NCI-H146 (cell line): ENCODE results near the gene CSRP2.
A peak's percentile ranks its signal among the peaks of the same experiment; 100 is the strongest.

Experiments used
- DNase-seq: peaks from one replicate; lab custom pipeline; 2025; lab: John Stamatoyannopoulos, UW

Gene CSRP2

DNA sequence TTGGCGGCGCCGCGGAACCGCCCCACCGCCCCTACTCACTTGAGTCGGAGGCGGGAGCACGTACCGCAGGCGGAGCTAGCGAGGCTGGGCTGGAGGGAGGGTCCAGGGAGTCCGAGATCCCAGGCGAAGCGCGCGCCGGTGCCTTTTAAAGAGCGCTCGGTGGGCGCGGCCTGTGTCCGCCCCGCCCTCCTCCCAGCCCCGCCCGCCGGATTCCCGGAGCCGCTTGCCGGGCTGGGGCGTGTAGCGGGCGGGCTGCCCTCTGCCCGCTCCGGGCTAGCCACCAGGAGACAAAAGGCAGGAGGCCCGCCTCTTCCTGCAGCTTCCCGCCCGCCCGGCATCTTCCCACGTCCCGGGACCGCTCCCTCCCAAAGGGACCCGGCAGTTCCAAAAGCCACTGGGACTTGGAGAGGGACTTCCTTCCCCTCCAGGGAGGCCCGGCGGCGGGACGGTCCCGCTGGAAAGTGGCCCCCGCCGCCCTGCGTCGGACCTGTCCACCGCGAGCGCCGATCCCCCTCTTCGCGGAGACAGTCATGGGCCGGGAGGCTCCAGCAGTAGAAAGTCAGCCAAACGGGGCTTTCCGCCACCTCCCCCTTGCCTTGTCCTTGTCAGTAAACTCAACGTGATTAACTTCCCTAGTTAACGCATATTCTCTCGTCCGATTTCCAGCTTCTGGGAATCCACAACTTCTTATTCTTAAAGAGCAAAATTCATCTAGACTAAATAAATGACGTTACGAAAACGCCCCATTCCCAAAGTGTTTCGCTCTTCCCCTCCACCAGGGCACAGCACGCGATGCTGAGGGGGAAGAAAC lies at the start of gene CSRP2:
Gene CSRP2, minus strand, starts transcription at position 121 of the 811 bp plus-strand sequence. CDS start 12,759 bp downstream, outside the sequence.
- peak; percentile 95 for DNase-seq

DNA sequence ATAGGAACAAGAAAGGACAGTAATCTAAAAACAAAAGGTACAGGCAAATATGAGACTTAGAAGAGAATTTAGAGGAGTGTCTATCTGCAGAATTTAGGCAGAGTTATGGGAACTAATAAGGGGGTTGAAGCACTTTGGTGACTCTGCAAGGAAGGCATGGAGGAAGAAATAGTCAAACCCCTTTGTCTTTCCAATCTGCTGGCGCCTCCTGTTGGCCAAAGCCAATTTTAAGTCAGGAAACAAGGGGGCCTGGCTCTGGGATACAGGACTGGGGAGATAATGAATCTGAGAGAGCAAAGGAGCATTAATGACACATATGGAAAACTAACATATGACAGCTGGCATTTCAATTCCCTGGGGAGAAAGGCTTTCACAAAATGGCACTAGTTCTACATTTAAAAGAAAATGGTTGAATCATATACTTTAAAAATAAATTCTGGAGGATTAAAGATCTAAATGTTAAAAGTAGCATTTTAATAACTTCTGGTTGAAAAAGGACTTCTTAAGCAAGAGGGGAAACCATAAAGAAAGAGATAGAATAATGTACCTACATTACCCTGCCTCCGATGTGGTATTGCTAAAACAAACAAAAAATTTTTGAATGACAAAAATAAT lies 48.5 kb upstream of the CSRP2 start:
- DNase-seq = peak; percentile 35

GRCh38 chr12:76925135-76925534 lies 46.3 kb upstream of the CSRP2 start:
- no peak for DNase-seq

DNA sequence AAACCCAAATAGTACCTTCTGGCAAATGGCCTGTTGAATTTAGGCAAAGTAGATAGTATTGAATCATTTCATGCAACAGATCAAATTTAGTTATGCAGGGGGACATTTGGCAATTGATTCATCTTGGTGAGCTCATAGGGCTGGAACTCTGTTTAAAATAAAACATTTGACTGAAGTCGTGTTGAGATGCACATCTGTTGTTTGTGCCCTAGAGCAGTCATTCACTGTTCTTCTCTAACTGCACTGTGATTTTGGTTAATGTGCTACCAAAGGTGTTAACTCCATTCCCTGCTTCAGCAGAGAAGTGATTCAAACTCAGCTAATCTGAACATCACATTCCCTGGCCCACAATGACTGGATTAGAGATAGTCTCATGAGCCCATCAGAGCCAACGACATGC lies 44.0 kb upstream of the CSRP2 start:
- no peak for DNase-seq

DNA sequence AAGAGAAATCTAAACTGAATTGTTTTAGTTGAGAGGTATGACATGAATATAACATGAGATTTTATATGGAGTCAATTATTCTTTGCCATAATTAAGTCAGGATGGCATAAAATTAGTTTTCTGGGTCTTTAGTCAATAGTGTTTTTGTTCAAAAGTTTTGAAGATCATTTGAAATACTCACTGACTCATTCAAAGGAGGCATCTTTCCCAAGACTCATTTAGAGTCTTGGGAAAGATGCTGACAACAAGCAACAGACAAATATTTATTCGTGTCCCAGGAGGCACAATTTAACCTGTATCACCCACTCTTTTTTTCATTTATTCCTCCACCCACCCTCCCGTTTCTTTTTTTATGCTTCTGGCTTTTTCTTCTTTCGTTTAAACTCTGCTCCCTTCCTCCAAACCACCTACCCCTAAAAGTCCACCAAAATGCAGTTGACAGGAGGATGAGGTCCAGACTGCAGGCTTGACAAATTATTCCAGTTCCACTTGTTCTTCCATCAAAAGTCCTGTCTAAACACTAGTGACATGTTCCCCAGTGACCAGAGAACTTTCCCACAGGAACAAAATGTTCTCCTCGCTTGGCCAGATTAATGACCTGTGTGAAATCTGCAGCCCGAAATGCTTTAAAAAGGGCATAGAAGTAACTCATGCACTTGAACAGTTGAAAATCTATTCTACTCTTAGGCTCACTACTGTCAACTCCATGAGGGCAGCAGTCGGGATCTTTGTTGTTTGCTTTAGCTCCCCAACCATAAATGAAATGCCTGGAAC lies 43.3 kb upstream of the CSRP2 start:
- no peak for DNase-seq

- DNase-seq = no peak
Measured at GRCh38 chr12:76921100-76921471, 42.3 kb upstream of the CSRP2 start.

GRCh38 chr12:76920172-76921099 lies 41.6 kb upstream of the CSRP2 start:
- no peak for DNase-seq

- peak; percentile 58 for DNase-seq
Measured at GRCh38 chr12:76919383-76920171, 40.8 kb upstream of the CSRP2 start.

GRCh38 chr12:76916170-76916540 lies 37.3 kb upstream of the CSRP2 start:
- no peak for DNase-seq

- DNase-seq = no peak
Measured at GRCh38 chr12:76915361-76916169, 36.7 kb upstream of the CSRP2 start.

DNA sequence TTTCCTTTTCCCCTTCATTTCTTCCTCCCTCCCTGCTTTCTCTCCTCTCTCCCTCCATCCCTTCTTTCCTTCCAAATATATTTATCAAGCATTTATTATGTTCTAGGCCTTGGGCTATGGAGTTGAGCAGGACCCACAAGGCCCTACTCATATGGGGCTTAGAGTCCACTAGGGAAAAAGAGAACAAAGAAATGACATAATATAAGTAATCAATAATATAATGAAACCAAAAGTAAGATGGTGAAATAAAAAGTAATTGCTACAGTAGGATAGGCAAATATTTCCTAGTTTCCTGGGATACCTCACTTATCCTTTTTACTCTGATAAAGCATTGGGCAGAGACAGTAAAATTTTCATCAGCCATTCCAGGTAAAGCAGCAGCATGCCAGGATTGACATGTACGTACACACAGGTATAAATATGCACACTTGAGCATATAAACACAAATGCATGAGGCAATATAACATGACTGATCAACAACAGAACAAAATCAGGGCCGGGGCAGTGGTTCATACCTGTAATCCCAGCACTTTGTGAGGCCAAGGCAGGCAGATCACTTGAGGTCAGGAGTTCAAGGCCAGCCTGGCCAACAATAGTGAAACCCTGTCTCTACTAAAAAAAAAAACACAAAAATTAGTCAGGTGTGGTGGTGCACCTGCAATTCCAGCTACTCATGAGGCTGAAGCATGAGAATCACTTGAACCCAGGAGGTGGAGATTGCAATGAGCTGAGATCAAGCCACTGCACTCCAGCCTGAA lies 35.5 kb upstream of the CSRP2 start:
- no peak for DNase-seq

DNA sequence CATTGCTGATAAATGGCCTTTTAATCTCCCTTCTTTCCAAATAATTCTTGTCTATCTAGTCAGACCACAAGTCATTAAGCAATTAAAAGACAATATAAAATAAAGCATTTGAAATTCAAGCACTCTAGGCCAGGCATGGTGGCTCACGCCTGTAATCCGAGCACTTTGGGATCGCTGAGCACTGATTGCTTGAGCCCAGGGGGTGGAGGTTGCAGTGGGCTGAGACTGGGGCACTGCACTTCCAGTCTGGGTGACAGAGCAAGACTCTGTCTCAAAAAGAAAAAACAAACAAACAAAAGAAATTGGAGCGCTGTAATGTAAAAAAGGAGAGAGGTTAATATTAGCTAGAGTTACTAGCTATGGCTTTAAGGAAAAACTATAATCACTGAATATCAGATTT lies 30.5 kb upstream of the CSRP2 start:
- peak; percentile 54 for DNase-seq

DNA sequence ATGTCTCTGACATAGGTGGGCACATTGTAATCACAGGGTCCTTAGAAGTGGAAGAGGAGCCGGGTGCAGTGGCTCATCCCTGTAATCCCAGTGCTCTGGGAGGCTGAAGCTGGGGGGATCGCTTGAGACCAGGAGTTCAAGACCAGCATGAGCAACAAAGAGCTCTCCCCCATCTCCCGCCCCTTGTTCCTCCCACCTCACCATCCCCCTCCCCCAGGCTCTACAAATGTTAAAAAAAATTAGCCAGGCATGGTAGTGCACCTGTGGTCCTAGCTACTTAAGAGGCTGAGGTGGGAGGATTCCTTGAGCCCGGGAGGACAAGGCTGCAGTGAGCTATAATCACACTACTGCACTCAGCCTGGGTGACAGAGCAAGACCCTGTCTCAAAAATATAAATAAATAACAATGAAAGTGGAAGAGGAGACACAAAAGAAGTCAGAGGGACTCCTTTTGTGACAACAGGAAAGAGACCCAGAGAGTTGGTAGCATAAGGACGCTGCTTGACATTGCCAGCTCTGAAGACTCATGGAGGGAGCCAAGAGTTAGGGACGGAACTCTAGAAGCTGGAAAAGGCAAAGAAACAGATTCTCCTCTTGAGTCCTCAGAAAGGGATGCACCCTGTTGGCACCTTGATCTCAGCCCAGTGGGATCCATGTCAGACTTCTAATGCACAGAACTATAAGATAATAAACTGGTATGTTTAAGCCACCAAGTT lies 29.6 kb upstream of the CSRP2 start:
- DNase-seq = no peak

DNA sequence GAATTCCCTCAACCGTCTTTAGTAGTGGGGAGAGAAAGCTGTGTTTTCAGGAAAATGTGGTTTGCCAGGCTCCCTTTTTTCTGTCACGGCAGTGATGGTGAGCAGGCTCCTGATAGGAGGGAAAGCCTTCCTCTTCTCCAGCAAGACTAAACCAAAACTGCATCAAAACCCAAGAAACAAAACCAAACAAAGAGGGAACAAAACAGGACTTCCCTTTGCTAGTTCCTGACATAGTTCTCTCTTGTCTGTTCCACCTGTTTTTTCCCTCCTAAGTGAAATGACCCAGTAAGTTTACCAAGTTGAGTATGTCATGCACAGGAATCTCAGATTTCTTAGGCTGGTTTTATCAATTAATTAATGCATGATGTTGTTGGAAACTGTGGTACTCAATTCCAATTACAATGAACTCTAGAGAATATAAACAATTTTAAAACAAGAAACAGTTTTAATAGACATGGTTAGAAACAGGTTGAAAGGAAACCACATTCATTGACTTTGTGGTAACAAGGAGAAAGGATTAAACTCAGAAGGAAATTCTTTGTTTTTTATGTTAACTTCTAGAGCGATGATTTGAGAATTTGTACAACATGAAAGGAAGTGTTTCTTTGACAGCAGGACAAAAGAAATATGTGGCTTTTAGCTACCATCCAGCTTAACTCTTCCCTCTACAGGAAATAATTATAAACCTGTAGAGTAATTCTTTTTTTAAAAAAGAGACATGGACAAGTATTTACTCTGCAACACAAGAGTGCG lies 23.0 kb upstream of the CSRP2 start:
- DNase-seq = no peak

GRCh38 chr12:76899522-76899921 lies 20.7 kb upstream of the CSRP2 start:
- no peak for DNase-seq

DNA sequence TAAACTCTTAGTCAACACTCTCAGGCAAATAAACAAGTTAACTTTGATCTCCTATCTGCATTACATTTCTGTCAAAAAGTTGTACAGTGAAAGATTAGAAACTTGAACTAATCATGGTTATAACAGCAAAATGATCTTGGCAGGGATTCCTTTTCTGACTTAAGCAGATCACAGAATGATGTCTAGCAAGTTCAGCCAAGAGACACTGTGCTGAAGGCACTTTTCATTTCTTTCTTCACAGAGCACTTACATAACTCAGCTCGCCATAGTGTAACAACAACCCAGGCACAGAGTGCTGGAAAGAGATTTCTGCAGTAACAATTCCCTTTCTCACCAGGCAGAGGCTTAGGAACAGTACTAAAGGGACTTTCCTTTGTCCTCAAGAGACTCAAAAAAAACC lies 19.6 kb upstream of the CSRP2 start:
- DNase-seq = no peak

- no peak for DNase-seq
Measured at GRCh38 chr12:76896274-76896673, 17.5 kb upstream of the CSRP2 start.

DNA sequence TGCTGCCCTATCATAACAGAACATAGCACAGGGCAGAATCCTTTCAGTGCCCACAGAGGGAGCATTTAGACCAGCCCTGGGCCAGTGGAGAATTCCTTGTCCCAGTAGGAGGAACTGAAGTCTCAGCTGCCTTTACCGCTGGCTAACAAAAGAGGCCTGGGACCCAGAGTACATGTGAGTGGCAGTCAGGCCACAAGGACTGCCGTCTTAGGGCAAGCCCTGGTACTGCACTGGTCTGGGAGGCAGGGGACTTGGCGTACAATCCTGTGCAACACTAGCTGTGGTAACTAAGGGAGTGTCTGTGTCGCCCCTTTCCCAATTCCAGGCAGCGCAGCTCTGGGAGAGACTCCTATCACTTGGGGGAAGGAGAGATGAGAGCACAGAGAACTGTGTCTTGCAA lies 17.0 kb upstream of the CSRP2 start:
- no peak for DNase-seq
